ENCODE results near the gene RRP1B.

DNA sequence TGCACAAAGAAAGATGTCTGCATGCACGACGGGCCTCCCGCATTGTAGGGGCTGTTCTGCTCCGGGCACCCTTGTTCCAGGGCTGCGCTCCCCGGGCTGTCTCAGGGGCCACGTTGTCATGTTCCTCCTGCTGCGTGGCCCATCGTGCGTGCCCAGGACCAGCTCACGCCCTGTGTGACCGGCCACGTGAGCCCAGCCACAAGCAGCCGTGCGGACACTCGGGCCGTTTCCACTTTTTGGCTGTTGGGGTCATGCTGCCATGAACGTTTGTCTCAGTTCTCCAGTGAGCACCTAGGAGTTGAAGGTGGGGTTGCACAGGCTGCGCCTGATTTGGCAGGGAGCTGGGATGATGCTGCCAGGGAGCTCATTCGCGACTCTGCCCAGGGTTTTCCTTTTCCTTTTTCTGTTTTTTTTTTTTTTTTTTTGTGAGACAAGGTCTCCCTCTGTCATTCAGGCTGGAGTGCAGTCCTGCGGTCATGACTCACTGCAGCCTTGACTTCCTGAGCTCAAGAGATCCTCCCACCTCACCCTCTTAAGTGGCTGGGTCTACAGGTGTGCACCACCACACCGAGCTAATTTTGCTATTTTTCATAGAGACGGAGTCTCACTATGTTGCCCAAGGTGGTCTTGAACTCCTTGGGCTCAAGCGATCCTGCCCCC, 77.0 kb downstream of the RRP1B start:
- TF ChIP-seq, protein P1, sequence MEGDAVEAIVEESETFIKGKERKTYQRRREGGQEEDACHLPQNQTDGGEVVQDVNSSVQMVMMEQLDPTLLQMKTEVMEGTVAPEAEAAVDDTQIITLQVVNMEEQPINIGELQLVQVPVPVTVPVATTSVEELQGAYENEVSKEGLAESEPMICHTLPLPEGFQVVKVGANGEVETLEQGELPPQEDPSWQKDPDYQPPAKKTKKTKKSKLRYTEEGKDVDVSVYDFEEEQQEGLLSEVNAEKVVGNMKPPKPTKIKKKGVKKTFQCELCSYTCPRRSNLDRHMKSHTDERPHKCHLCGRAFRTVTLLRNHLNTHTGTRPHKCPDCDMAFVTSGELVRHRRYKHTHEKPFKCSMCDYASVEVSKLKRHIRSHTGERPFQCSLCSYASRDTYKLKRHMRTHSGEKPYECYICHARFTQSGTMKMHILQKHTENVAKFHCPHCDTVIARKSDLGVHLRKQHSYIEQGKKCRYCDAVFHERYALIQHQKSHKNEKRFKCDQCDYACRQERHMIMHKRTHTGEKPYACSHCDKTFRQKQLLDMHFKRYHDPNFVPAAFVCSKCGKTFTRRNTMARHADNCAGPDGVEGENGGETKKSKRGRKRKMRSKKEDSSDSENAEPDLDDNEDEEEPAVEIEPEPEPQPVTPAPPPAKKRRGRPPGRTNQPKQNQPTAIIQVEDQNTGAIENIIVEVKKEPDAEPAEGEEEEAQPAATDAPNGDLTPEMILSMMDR (conservative IDR thresholded peaks at IDR 0.05; ENCODE audit: low read depth in 2 of 2), result no peak
- no peak for TF ChIP-seq EZH2 (IDR thresholded peaks at IDR 0.05; ENCODE audit: low read depth, unreplicated experiment)
- TF ChIP-seq POLR2AphosphoS5 (IDR thresholded peaks at IDR 0.05; ENCODE audit: low read depth), result no peak
- no peak for TF ChIP-seq CREB1 (CRISPR knock-in tag; IDR thresholded peaks at IDR 0.05; ENCODE audit: low read depth)
- TF ChIP-seq, protein P2, sequence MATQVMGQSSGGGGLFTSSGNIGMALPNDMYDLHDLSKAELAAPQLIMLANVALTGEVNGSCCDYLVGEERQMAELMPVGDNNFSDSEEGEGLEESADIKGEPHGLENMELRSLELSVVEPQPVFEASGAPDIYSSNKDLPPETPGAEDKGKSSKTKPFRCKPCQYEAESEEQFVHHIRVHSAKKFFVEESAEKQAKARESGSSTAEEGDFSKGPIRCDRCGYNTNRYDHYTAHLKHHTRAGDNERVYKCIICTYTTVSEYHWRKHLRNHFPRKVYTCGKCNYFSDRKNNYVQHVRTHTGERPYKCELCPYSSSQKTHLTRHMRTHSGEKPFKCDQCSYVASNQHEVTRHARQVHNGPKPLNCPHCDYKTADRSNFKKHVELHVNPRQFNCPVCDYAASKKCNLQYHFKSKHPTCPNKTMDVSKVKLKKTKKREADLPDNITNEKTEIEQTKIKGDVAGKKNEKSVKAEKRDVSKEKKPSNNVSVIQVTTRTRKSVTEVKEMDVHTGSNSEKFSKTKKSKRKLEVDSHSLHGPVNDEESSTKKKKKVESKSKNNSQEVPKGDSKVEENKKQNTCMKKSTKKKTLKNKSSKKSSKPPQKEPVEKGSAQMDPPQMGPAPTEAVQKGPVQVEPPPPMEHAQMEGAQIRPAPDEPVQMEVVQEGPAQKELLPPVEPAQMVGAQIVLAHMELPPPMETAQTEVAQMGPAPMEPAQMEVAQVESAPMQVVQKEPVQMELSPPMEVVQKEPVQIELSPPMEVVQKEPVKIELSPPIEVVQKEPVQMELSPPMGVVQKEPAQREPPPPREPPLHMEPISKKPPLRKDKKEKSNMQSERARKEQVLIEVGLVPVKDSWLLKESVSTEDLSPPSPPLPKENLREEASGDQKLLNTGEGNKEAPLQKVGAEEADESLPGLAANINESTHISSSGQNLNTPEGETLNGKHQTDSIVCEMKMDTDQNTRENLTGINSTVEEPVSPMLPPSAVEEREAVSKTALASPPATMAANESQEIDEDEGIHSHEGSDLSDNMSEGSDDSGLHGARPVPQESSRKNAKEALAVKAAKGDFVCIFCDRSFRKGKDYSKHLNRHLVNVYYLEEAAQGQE (IDR thresholded peaks at IDR 0.05; ENCODE audit: unreplicated experiment), result no peak
- no peak for TF ChIP-seq EZH2phosphoT487 (IDR thresholded peaks at IDR 0.05; ENCODE audit: unreplicated experiment)
- TF ChIP-seq JUNB (IDR thresholded peaks at IDR 0.05; ENCODE audit: unreplicated experiment), result no peak
- no peak for TF ChIP-seq ZNF114 (CRISPR knock-in tag; IDR thresholded peaks at IDR 0.05)
- TF ChIP-seq, protein P3, sequence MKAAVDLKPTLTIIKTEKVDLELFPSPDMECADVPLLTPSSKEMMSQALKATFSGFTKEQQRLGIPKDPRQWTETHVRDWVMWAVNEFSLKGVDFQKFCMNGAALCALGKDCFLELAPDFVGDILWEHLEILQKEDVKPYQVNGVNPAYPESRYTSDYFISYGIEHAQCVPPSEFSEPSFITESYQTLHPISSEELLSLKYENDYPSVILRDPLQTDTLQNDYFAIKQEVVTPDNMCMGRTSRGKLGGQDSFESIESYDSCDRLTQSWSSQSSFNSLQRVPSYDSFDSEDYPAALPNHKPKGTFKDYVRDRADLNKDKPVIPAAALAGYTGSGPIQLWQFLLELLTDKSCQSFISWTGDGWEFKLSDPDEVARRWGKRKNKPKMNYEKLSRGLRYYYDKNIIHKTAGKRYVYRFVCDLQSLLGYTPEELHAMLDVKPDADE (IDR thresholded peaks at IDR 0.05), result no peak
- TF ChIP-seq, protein P4, sequence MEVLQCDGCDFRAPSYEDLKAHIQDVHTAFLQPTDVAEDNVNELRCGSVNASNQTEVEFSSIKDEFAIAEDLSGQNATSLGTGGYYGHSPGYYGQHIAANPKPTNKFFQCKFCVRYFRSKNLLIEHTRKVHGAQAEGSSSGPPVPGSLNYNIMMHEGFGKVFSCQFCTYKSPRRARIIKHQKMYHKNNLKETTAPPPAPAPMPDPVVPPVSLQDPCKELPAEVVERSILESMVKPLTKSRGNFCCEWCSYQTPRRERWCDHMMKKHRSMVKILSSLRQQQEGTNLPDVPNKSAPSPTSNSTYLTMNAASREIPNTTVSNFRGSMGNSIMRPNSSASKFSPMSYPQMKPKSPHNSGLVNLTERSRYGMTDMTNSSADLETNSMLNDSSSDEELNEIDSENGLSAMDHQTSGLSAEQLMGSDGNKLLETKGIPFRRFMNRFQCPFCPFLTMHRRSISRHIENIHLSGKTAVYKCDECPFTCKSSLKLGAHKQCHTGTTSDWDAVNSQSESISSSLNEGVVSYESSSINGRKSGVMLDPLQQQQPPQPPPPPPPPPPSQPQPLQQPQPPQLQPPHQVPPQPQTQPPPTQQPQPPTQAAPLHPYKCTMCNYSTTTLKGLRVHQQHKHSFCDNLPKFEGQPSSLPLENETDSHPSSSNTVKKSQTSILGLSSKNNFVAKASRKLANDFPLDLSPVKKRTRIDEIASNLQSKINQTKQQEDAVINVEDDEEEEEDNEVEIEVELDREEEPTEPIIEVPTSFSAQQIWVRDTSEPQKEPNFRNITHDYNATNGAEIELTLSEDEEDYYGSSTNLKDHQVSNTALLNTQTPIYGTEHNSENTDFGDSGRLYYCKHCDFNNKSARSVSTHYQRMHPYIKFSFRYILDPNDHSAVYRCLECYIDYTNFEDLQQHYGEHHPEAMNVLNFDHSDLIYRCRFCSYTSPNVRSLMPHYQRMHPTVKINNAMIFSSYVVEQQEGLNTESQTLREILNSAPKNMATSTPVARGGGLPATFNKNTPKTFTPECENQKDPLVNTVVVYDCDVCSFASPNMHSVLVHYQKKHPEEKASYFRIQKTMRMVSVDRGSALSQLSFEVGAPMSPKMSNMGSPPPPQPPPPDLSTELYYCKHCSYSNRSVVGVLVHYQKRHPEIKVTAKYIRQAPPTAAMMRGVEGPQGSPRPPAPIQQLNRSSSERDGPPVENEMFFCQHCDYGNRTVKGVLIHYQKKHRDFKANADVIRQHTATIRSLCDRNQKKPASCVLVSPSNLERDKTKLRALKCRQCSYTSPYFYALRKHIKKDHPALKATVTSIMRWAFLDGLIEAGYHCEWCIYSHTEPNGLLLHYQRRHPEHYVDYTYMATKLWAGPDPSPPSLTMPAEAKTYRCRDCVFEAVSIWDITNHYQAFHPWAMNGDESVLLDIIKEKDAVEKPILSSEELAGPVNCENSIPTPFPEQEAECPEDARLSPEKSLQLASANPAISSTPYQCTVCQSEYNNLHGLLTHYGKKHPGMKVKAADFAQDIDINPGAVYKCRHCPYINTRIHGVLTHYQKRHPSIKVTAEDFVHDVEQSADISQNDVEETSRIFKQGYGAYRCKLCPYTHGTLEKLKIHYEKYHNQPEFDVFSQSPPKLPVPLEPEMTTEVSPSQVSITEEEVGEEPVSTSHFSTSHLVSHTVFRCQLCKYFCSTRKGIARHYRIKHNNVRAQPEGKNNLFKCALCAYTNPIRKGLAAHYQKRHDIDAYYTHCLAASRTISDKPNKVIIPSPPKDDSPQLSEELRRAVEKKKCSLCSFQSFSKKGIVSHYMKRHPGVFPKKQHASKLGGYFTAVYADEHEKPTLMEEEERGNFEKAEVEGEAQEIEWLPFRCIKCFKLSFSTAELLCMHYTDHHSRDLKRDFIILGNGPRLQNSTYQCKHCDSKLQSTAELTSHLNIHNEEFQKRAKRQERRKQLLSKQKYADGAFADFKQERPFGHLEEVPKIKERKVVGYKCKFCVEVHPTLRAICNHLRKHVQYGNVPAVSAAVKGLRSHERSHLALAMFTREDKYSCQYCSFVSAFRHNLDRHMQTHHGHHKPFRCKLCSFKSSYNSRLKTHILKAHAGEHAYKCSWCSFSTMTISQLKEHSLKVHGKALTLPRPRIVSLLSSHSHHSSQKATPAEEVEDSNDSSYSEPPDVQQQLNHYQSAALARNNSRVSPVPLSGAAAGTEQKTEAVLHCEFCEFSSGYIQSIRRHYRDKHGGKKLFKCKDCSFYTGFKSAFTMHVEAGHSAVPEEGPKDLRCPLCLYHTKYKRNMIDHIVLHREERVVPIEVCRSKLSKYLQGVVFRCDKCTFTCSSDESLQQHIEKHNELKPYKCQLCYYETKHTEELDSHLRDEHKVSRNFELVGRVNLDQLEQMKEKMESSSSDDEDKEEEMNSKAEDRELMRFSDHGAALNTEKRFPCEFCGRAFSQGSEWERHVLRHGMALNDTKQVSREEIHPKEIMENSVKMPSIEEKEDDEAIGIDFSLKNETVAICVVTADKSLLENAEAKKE (CRISPR knock-in tag; IDR thresholded peaks at IDR 0.05), result no peak
- TF ChIP-seq NANOG (IDR thresholded peaks at IDR 0.05; ENCODE audit: borderline replicate concordance), result no peak
- TF ChIP-seq ZNF331 (CRISPR knock-in tag; IDR thresholded peaks at IDR 0.05; ENCODE audit: low read depth), result no peak
- TF ChIP-seq STAT1 (IDR thresholded peaks at IDR 0.05; ENCODE audit: unreplicated experiment), result no peak

Data from GM23338 (cell line).